B cell (primary cell): Measurements from ENCODE around the gene TP53.

Source experiments
- EZH2 ChIP-seq: IDR thresholded peaks from 2 replicates; pipeline ENCODE4 v1.6.1; 2012; ENCODE audit warnings: borderline replicate concordance, low read depth, mild to moderate bottlenecking, moderate library complexity, low read length; ENCODE audit not compliant: insufficient read depth, poor library complexity, severe bottlenecking
- TF ChIP-seq, protein P1 (sequence below): fragments of 200-600 bp; IDR thresholded peaks from one replicate; pipeline ENCODE4 v1.8.0; 2022; ENCODE audit warnings: antibody characterized with exemption, mild to moderate bottlenecking

DNA sequence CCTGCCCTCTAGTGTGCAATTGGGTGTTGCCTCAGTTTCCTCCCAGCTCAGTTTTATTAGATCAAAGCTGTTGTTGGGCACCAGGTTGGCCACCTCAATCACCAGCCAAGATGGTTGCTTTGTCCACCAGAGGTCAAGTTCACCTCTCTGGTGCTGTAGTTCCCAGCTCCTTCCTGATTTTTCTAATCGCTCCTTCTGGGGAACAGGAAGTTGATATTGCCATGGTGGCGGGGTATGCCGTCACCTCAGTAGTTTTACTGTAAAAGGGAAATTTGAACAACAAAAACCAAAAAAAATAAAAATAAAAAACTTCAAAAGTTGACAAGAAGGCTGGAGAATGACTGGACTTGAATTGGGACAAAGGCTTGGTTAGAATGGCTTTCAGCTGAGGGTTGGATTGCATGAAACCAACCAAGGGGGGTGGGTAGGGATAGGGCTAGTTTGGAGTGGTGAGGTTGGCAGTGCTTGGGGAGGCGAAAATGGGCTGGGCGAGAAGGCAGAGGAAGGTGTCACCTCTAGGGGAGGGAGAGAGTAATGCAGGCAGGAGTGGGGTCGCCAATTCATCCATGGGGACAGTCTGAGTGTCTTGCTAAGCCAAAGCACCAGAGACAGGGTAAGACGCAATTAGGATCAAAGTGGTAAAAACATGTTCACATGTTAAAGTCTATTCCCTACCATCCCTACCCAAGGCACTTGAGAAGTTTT, 23.9 kb upstream of the TP53 start:
- TF ChIP-seq, protein P1, sequence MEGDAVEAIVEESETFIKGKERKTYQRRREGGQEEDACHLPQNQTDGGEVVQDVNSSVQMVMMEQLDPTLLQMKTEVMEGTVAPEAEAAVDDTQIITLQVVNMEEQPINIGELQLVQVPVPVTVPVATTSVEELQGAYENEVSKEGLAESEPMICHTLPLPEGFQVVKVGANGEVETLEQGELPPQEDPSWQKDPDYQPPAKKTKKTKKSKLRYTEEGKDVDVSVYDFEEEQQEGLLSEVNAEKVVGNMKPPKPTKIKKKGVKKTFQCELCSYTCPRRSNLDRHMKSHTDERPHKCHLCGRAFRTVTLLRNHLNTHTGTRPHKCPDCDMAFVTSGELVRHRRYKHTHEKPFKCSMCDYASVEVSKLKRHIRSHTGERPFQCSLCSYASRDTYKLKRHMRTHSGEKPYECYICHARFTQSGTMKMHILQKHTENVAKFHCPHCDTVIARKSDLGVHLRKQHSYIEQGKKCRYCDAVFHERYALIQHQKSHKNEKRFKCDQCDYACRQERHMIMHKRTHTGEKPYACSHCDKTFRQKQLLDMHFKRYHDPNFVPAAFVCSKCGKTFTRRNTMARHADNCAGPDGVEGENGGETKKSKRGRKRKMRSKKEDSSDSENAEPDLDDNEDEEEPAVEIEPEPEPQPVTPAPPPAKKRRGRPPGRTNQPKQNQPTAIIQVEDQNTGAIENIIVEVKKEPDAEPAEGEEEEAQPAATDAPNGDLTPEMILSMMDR: no peak
- TF ChIP-seq EZH2: no peak
